GM12878 (cell line): Measurements from ENCODE around the gene CLDN14. TPM values are rescaled to one million over a fixed set of nuclear protein-coding genes. Genes with fewer than 3 reads are reported as not detected.
A peak's percentile ranks its signal among the peaks of the same experiment; 100 is the strongest.

Experiments
- ATAC-seq: fragments of 200-7000 bp; cut with Tn5 transposase; 3 replicates; pipeline ENCODE4 v1.9.1; 2020; ENCODE audit warnings: mild to moderate bottlenecking, moderate library complexity
- BruUV-seq: library from RNA; stranded (reverse); fragments of 400-500 nt; replicated peaks from 2 replicates; lab custom pipeline; 2021; lab: Mats Ljungman, UMichigan
- CTCF ChIA-PET: fragments of 300-600 bp; sonication (Branson Sonifier 250); formaldehyde crosslinking; extraction: SDS; loops from one replicate; lab custom pipeline; 2021; ENCODE audit warnings: inconsistent platforms; lab: Yijun Ruan, JAX
- POLR2A ChIA-PET: fragments of 350-600 bp; formaldehyde crosslinking; extraction: SDS; loops from one replicate; lab custom pipeline; 2021; ENCODE audit warnings: inconsistent platforms; lab: Charles Lee
- RAD21 ChIA-PET: fragments of 300-600 bp; sonication (Branson Sonifier 250); formaldehyde crosslinking; loops from one replicate; lab custom pipeline; 2023; ENCODE audit warnings: antibody characterized with exemption; ENCODE audit not compliant: unreplicated experiment; lab: Charles Lee
- SMC1A ChIA-PET: fragments of 300-600 bp; sonication (Branson Sonifier 250); formaldehyde crosslinking; loops from one replicate; lab custom pipeline; 2023; ENCODE audit not compliant: unreplicated experiment, uncharacterized antibody; lab: Charles Lee
- DNase-seq: peaks from one replicate; pipeline ENCODE4 v3.0.0-alpha.2; 2011; ENCODE audit warnings: low read depth, low spot score
- FAIRE-seq: peaks from 3 replicates; lab custom pipeline; 2011; peaks lifted over from hg19 to GRCh38; lab: Jason Lieb, UNC
- H2AFZ ChIP-seq: 2 replicates; pipeline ENCODE4 v1.6.0; 2011; ENCODE audit warnings: low read depth, low read length, control low read depth; ENCODE audit not compliant: control insufficient read depth
- H3K27ac ChIP-seq: 2 replicates; pipeline ENCODE4 v1.5.1; 2011; ENCODE audit warnings: control low read depth; ENCODE audit not compliant: control insufficient read depth, insufficient read depth
- H3K27me3 ChIP-seq, 2 experiments: replicated peaks in 1 of 2; 2 replicates each; pipeline versions ENCODE4 v1.6.0 to v1.6.1; 2011; ENCODE audit warnings: low read length in 1 of 2; ENCODE audit not compliant: control insufficient read depth in 2 of 2, insufficient read depth in 2 of 2
- H3K36me3 ChIP-seq, 2 experiments: 2 replicates each; pipeline ENCODE4 v1.5.1; 2011; ENCODE audit warnings: low read length in 1 of 2; ENCODE audit not compliant: control insufficient read depth in 2 of 2, insufficient read depth in 2 of 2
- H3K4me1 ChIP-seq: 2 replicates; pipeline ENCODE4 v1.6.1; 2011; ENCODE audit warnings: mild to moderate bottlenecking, low read length, moderate library complexity, mixed read lengths; ENCODE audit not compliant: control insufficient read depth, insufficient read depth
- H3K4me2 ChIP-seq: 2 replicates; pipeline ENCODE4 v1.6.0; 2011; ENCODE audit warnings: control low read depth; ENCODE audit not compliant: control insufficient read depth, insufficient read depth
- H3K4me3 ChIP-seq: fragments of 200-600 bp; sonication (generic); 2 replicates; pipeline ENCODE4 v1.5.1; 2016
- H3K79me2 ChIP-seq: 2 replicates; pipeline ENCODE4 v1.6.0; 2011; ENCODE audit warnings: low read length; ENCODE audit not compliant: control insufficient read depth, insufficient read depth
- H3K9ac ChIP-seq: 2 replicates; pipeline ENCODE4 v1.8.0; 2011; ENCODE audit warnings: low read length, control low read depth, mixed read lengths; ENCODE audit not compliant: control insufficient read depth, insufficient read depth
- H3K9me3 ChIP-seq: replicated peaks from 3 replicates; pipeline ENCODE4 v1.5.1; 2011; ENCODE audit warnings: mild to moderate bottlenecking, low read length; ENCODE audit not compliant: control insufficient read depth, insufficient read depth
- H4K20me1 ChIP-seq: 2 replicates; pipeline ENCODE4 v1.6.0; 2011; ENCODE audit not compliant: control insufficient read depth, insufficient read depth
- BMI1 ChIP-seq: fragments of 450-650 bp; IDR thresholded peaks from 2 replicates; pipeline ENCODE4 v1.6.1; 2016; ENCODE audit warnings: mild to moderate bottlenecking, moderate library complexity, borderline replicate concordance
- E4F1 ChIP-seq: fragments of 450-650 bp; IDR thresholded peaks from 2 replicates; pipeline ENCODE4 v1.6.1; 2018; ENCODE audit warnings: borderline replicate concordance, mild to moderate bottlenecking; ENCODE audit not compliant: partially characterized antibody
- EZH2 ChIP-seq: IDR thresholded peaks from 2 replicates; pipeline ENCODE4 v1.6.1; 2012; ENCODE audit warnings: low read depth, mild to moderate bottlenecking, control low read depth, inconsistent platforms, low read length, borderline replicate concordance; ENCODE audit not compliant: control insufficient read depth
- FOXK2 ChIP-seq: fragments of 450-650 bp; IDR thresholded peaks from 2 replicates; pipeline ENCODE4 v1.6.1; 2017; ENCODE audit warnings: mild to moderate bottlenecking, moderate library complexity
- HDAC6 ChIP-seq: fragments of 200-600 bp; sonication (generic); IDR thresholded peaks from one replicate; pipeline ENCODE4 v1.8.0; 2017; ENCODE audit warnings: antibody characterized with exemption; ENCODE audit not compliant: unreplicated experiment
- RAD51 ChIP-seq: fragments of 450-650 bp; IDR thresholded peaks from 2 replicates; pipeline ENCODE4 v1.6.1; 2016; ENCODE audit warnings: moderate library complexity, mild to moderate bottlenecking, inconsistent platforms
- RFX5 ChIP-seq: IDR thresholded peaks from 2 replicates; pipeline ENCODE4 v1.6.1; 2011; ENCODE audit warnings: low read depth, low read length, improper control_type of control experiment
- SIN3A ChIP-seq: IDR thresholded peaks from 2 replicates; pipeline ENCODE4 v1.6.1; 2012; ENCODE audit warnings: low read depth, low read length, improper control_type of control experiment
- USF1 ChIP-seq: IDR thresholded peaks from 2 replicates; pipeline ENCODE4 v1.6.1; 2011; ENCODE audit warnings: borderline replicate concordance, low read depth, mild to moderate bottlenecking, moderate library complexity, mixed read lengths, low read length; ENCODE audit not compliant: insufficient read depth; ENCODE audit errors: extremely low read length
- ZSCAN29 ChIP-seq: fragments of 450-650 bp; IDR thresholded peaks from 2 replicates; pipeline ENCODE4 v1.6.1; 2017; ENCODE audit warnings: mild to moderate bottlenecking, moderate library complexity
- WGBS: methylation state at CpG from one replicate; pipeline ENCODE4 v1.1.6; 2016; ENCODE audit warnings: low lambda C conversion rate; ENCODE audit not compliant: insufficient replicate concordance, insufficient coverage; ENCODE audit errors: missing lambda C conversion rate; 5-methylcytosine and 5-hydroxymethylcytosine counted together
- in situ Hi-C: fragments of 300-500 bp; cut with MboI; formaldehyde crosslinking; loops from 9 replicates; pipeline ENCODE4 v1.14.3; 2018; ENCODE audit warnings: mixed read lengths
- intact Hi-C: fragments of 100-400 bp; cut with micrococcal nuclease; formaldehyde crosslinking; loops from one replicate; pipeline ENCODE4 v1.14.2; 2022; ENCODE audit not compliant: unreplicated experiment
- polyA plus RNA-seq, 11 experiments: library from polyadenylated mRNA; depleted of rRNA in 4 of 11; unstranded in 6 of 11; stranded (reverse) in 5 of 11; fragments of >200 nt; fragmentation: Nextera tagmentation in 4 of 11; fragmentation: Illumina TruSeq in 1 of 11; extraction: Ambion mirVana in 4 of 11; extraction: Trizol in 1 of 11; gene quantifications; 1 replicate in 1 of 11; 2 replicates in 10 of 11; pipeline versions ENCODE4 v1.2.1 to v1.2.3, GENCODE V29; 2011 to 2016; ENCODE audit warnings: inconsistent platforms in 2 of 11, missing spikeins in 2 of 11, low read depth in 1 of 11
- total RNA-seq, 4 experiments: library from RNA; depleted of rRNA in 3 of 4; stranded (reverse); fragments of >200 nt in 3 of 4; fragmentation: Illumina TruSeq in 1 of 4; extraction: Trizol in 1 of 4; gene quantifications; 2 replicates each; pipeline versions ENCODE4 v1.2.1 to v1.2.3, GENCODE V29; 2013 to 2021

CLDN14 gene
- total and polyA plus RNA-seq, 10 of the 15 experiments (the other 5 are each of a cell fraction or from before 2014, with no cell fraction given) = 0.90 to 19.4 (median 6.6) TPM

- no peaks in the 10 kb centered on the region for H3K36me3 ChIP-seq
- H3K4me2 ChIP-seq = no peak overlapping the region
- WGBS = 70% methylated on average over 34 of the region's 34 CpGs
- ChIA-PET POLR2A (interaction anchor here (0.5 kb wide), 1 partner anchor 15 kb away, joined by 3 read pairs; no protein-coding TSS in a partner anchor), CTCF (no interaction called here), RAD21 (no interaction called here), SMC1A (no interaction called here)
- TF ChIP-seq RFX5 (no peak), E4F1 (no peak), HDAC6 (no peak), FOXK2 (no peak), ZSCAN29 (no peak), USF1 (no peak), RAD51 (no peak), EZH2 (no peak), BMI1 (no peak), SIN3A (no peak)
- intact Hi-C loops = no loop called here
- H3K9ac ChIP-seq = no peak overlapping the region
- no peaks in the 10 kb centered on the region for H3K4me1 ChIP-seq
- FAIRE-seq = no peak
- no peak for DNase-seq
- no peaks in the 10 kb centered on the region for H3K9me3 ChIP-seq
- H3K27me3 ChIP-seq = no peaks in the 10 kb centered on the region
- H2AFZ ChIP-seq = no peak overlapping the region
- in situ Hi-C loops = no loop called here
- peak; percentile 14; the same call in 1 of the 3 replicates for ATAC-seq
- H3K27ac ChIP-seq = no peak overlapping the region
- H4K20me1 ChIP-seq = no peaks in the 10 kb centered on the region
- H3K4me3 ChIP-seq = no peak overlapping the region
- BruUV-seq = no TSS peak
- H3K79me2 ChIP-seq = no peaks in the 10 kb centered on the region
These were observed 18.5 kb downstream of the CLDN14 start for GRCh38 chr21:36461277-36461917.
